Trophoblast cell (in vitro differentiated cells and primary cell): ENCODE measurements around the gene NR3C1.
A peak's percentile ranks its signal among the peaks of the same experiment; 100 is the strongest.

ENCODE experiments used
- DNase-seq, 2 donors: peaks; one replicate each; pipeline ENCODE4 v3.0.0-alpha.2; 2016
- H2AFZ ChIP-seq: 2 replicates; pipeline ENCODE4 v1.6.1; 2013; ENCODE audit warnings: low read length, moderate library complexity, mild to moderate bottlenecking; ENCODE audit not compliant: insufficient read depth, poor library complexity
- H2AK5ac ChIP-seq: 2 replicates; pipeline ENCODE4 v1.6.1; 2013; ENCODE audit warnings: mild to moderate bottlenecking, low read length
- H2BK120ac ChIP-seq: 2 replicates; pipeline ENCODE4 v1.6.1; 2013; ENCODE audit warnings: low read length, mild to moderate bottlenecking, moderate library complexity; ENCODE audit not compliant: insufficient read depth, poor library complexity
- H2BK12ac ChIP-seq: 2 replicates; pipeline ENCODE4 v1.6.1; 2013; ENCODE audit warnings: mild to moderate bottlenecking, low read length, moderate library complexity
- H2BK5ac ChIP-seq: 2 replicates; pipeline ENCODE4 v1.6.1; 2013; ENCODE audit warnings: low read length, low read depth, moderate library complexity, mild to moderate bottlenecking; ENCODE audit not compliant: poor library complexity
- H3K14ac ChIP-seq: 2 replicates; pipeline ENCODE4 v1.6.1; 2013; ENCODE audit warnings: mild to moderate bottlenecking, low read length
- H3K18ac ChIP-seq: 2 replicates; pipeline ENCODE4 v1.6.1; 2013; ENCODE audit warnings: mild to moderate bottlenecking, low read length
- H3K23ac ChIP-seq: 2 replicates; pipeline ENCODE4 v1.6.1; 2013; ENCODE audit warnings: low read length
- H3K27ac ChIP-seq: 2 replicates; pipeline ENCODE4 v1.5.1; 2013; ENCODE audit warnings: low read depth, mild to moderate bottlenecking, inconsistent platforms, low read length, moderate library complexity
- H3K27me3 ChIP-seq: 2 replicates; pipeline ENCODE4 v1.6.1; 2013; ENCODE audit warnings: inconsistent platforms, mild to moderate bottlenecking, low read length, moderate library complexity; ENCODE audit not compliant: insufficient read depth
- H3K36me3 ChIP-seq, 2 experiments: 1 replicate in 1 of 2; 2 replicates in 1 of 2; pipeline ENCODE4 v1.6.1; 2013; ENCODE audit warnings: low read length in 2 of 2, mild to moderate bottlenecking in 2 of 2, moderate library complexity in 1 of 2; ENCODE audit not compliant: insufficient read depth in 2 of 2, control insufficient read depth in 1 of 2
- H3K4ac ChIP-seq: 2 replicates; pipeline ENCODE4 v1.6.1; 2013; ENCODE audit warnings: low read depth, mild to moderate bottlenecking, low read length, moderate library complexity
- H3K4me1 ChIP-seq, 2 experiments: 1 replicate in 1 of 2; 2 replicates in 1 of 2; pipeline ENCODE4 v1.6.1; 2013; ENCODE audit warnings: low read length in 2 of 2, mild to moderate bottlenecking in 2 of 2, moderate library complexity in 1 of 2; ENCODE audit not compliant: insufficient read depth in 2 of 2, control insufficient read depth in 1 of 2
- H3K4me2 ChIP-seq: 2 replicates; pipeline ENCODE4 v1.6.1; 2013; ENCODE audit warnings: inconsistent platforms, mild to moderate bottlenecking, low read length, moderate library complexity
- H3K4me3 ChIP-seq: 2 replicates; pipeline ENCODE4 v1.5.1; 2013; ENCODE audit warnings: mild to moderate bottlenecking, low read depth, low read length, inconsistent platforms
- H3K79me1 ChIP-seq: one replicate; pipeline ENCODE4 v1.6.1; 2013; ENCODE audit warnings: low read length
- H3K79me2 ChIP-seq: 2 replicates; pipeline ENCODE4 v1.6.1; 2013; ENCODE audit warnings: low read length, mild to moderate bottlenecking; ENCODE audit not compliant: control insufficient read depth, insufficient read depth, poor library complexity
- H3K9ac ChIP-seq: 2 replicates; pipeline ENCODE4 v1.6.1; 2013; ENCODE audit warnings: mild to moderate bottlenecking, low read length
- H3K9me3 ChIP-seq: 2 replicates; pipeline ENCODE4 v1.6.1; 2013; ENCODE audit warnings: low read depth, mild to moderate bottlenecking, control low read depth, inconsistent platforms, low read length; ENCODE audit not compliant: insufficient read depth
- H4K12ac ChIP-seq: 2 replicates; pipeline ENCODE4 v1.6.1; 2013; ENCODE audit warnings: low read depth, mild to moderate bottlenecking, low read length, moderate library complexity
- H4K8ac ChIP-seq: 2 replicates; pipeline ENCODE4 v1.6.1; 2013; ENCODE audit warnings: low read depth, mild to moderate bottlenecking, low read length, moderate library complexity
- H4K91ac ChIP-seq: one replicate; pipeline ENCODE4 v1.6.1; 2013; ENCODE audit warnings: low read depth, mild to moderate bottlenecking, low read length, moderate library complexity
- WGBS: extraction: QIAGEN DNeasy Blood & Tissue Kit; methylation state at CpG from one replicate; pipeline ENCODE4 v1.1.7; 2013; ENCODE audit warnings: missing lambda C conversion rate; ENCODE audit not compliant: insufficient read length, insufficient coverage; ENCODE audit errors: extremely low coverage; 5-methylcytosine and 5-hydroxymethylcytosine counted together

The NR3C1 gene

GRCh38 chr5:143316844-143317631 is 86.4 kb downstream of the NR3C1 start:
- Histone ChIP-seq H3K36me3 (no peaks in the 10 kb centered on the region), H3K14ac (no peak overlapping the region), H3K4me1 (peaks cover 0 to 4% of the 10 kb centered on the region in 2 experiments), H2BK12ac (no peak overlapping the region), H2AK5ac (no peak overlapping the region), H3K9me3 (no peaks in the 10 kb centered on the region), H3K4ac (no peak overlapping the region), H4K12ac (no peak overlapping the region), H2AFZ (no peak overlapping the region), H3K4me3 (no peak overlapping the region), H3K79me1 (no peaks in the 10 kb centered on the region), H4K8ac (no peak overlapping the region), H3K4me2 (no peak overlapping the region), H3K27me3 (no peaks in the 10 kb centered on the region), H2BK5ac (no peak overlapping the region), H3K18ac (no peak overlapping the region), H2BK120ac (no peak overlapping the region), H3K9ac (no peak overlapping the region), H4K91ac (no peak overlapping the region), H3K27ac (no peak overlapping the region), H3K23ac (no peak overlapping the region), H3K79me2 (no peaks in the 10 kb centered on the region)
- WGBS, result no CpG with 5 or more reads among the region's 4 CpGs
- peak; percentile 33 to 79 for DNase-seq

DNA sequence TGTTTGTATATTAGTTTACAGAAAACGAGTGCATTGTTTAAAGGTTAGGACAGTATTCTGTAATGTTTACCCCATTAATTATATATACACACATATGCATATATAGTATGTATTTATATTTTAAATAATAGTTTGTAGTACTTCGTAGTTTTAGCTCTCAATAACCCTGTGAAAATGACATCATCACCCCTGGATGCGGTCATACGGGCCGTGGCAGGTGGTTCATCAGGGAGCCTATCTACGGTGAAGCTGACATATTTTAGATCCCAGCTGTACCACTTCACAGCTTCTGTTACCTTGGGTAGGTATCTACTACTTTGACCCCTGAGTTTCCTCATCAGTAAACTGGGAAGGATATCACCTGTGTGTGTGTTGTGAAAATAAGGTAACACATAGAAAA is 87.1 kb downstream of the NR3C1 start:
- H3K9me3 ChIP-seq, result no peaks in the 10 kb centered on the region
- WGBS, result no CpG with 5 or more reads among the region's 6 CpGs
- no peak overlapping the region for H2BK120ac ChIP-seq
- no peaks in the 10 kb centered on the region for H3K36me3 ChIP-seq
- no peaks in the 10 kb centered on the region for H3K79me2 ChIP-seq
- no peak overlapping the region for H4K91ac ChIP-seq
- no peaks in the 10 kb centered on the region for H3K79me1 ChIP-seq
- no peaks in the 10 kb centered on the region for H3K27me3 ChIP-seq
- H3K23ac ChIP-seq, result no peak overlapping the region
- no peak overlapping the region for H3K4me3 ChIP-seq
- no peak overlapping the region for H2AFZ ChIP-seq
- no peak overlapping the region for H3K14ac ChIP-seq
- H3K18ac ChIP-seq, result no peak overlapping the region
- no peak overlapping the region for H3K4ac ChIP-seq
- H3K9ac ChIP-seq, result no peak overlapping the region
- no peak overlapping the region for H2BK12ac ChIP-seq
- no peak overlapping the region for H4K8ac ChIP-seq
- H2AK5ac ChIP-seq, result no peak overlapping the region
- H3K4me2 ChIP-seq, result no peak overlapping the region
- no peak overlapping the region for H2BK5ac ChIP-seq
- no peak overlapping the region for H3K27ac ChIP-seq
- DNase-seq, result peak; percentile 63 to 78
- H4K12ac ChIP-seq, result no peak overlapping the region
- H3K4me1 ChIP-seq, result peaks cover 0 to 4% of the 10 kb centered on the region in 2 experiments

- H3K9ac ChIP-seq, result no peak overlapping the region
- DNase-seq, result peak; percentile 83 to 86
- no CpG with 5 or more reads among the region's 6 CpGs for WGBS
These were observed 87.6 kb downstream of the NR3C1 start for GRCh38 chr5:143315929-143316328.

GRCh38 chr5:143315214-143315613 is 88.3 kb downstream of the NR3C1 start:
- WGBS, result no CpG with 5 or more reads among the region's 3 CpGs
- Histone ChIP-seq H2AFZ (no peak overlapping the region), H3K4me1 (peaks cover 0 to 4% of the 10 kb centered on the region in 2 experiments), H3K36me3 (no peaks in the 10 kb centered on the region), H3K4me3 (no peak overlapping the region), H3K9ac (no peak overlapping the region), H3K14ac (no peak overlapping the region), H4K8ac (no peak overlapping the region), H3K27ac (no peak overlapping the region), H3K23ac (no peak overlapping the region), H2BK120ac (no peak overlapping the region), H4K91ac (no peak overlapping the region), H2BK12ac (no peak overlapping the region), H3K79me2 (no peaks in the 10 kb centered on the region), H3K4ac (no peak overlapping the region), H3K79me1 (no peaks in the 10 kb centered on the region), H3K4me2 (no peak overlapping the region), H3K27me3 (no peaks in the 10 kb centered on the region), H2BK5ac (no peak overlapping the region), H4K12ac (no peak overlapping the region), H3K9me3 (no peaks in the 10 kb centered on the region), H3K18ac (no peak overlapping the region), H2AK5ac (no peak overlapping the region)
- no peak for DNase-seq

More at GRCh38 chr5:143315929-143316328, 87.6 kb downstream of the NR3C1 start:
- H3K14ac ChIP-seq, result no peak overlapping the region
- no peaks in the 10 kb centered on the region for H3K79me1 ChIP-seq
- H3K23ac ChIP-seq, result no peak overlapping the region
- H3K27me3 ChIP-seq, result no peaks in the 10 kb centered on the region
- H3K4ac ChIP-seq, result no peak overlapping the region
- H3K4me2 ChIP-seq, result no peak overlapping the region
- H3K36me3 ChIP-seq, result no peaks in the 10 kb centered on the region
- H3K4me1 ChIP-seq, result peaks cover 0 to 4% of the 10 kb centered on the region in 2 experiments
- H3K79me2 ChIP-seq, result no peaks in the 10 kb centered on the region
- H4K8ac ChIP-seq, result no peak overlapping the region
- H3K27ac ChIP-seq, result no peak overlapping the region
- H2BK5ac ChIP-seq, result no peak overlapping the region
- H3K9me3 ChIP-seq, result no peaks in the 10 kb centered on the region
- no peak overlapping the region for H3K4me3 ChIP-seq
- H4K91ac ChIP-seq, result no peak overlapping the region
- no peak overlapping the region for H2AK5ac ChIP-seq
- H3K18ac ChIP-seq, result no peak overlapping the region
- no peak overlapping the region for H2AFZ ChIP-seq
- H2BK120ac ChIP-seq, result no peak overlapping the region
- H4K12ac ChIP-seq, result no peak overlapping the region
- no peak overlapping the region for H2BK12ac ChIP-seq
